GM21423 (cell line): ENCODE measurements around the gene HPX.

ENCODE experiments used
- ATAC-seq: cut with Tn5 transposase; IDR thresholded peaks from one replicate; pipeline ENCODE4 v1.9.1; 2021; ENCODE audit warnings: mild to moderate bottlenecking, moderate library complexity; ENCODE audit not compliant: unreplicated experiment

The HPX gene

DNA sequence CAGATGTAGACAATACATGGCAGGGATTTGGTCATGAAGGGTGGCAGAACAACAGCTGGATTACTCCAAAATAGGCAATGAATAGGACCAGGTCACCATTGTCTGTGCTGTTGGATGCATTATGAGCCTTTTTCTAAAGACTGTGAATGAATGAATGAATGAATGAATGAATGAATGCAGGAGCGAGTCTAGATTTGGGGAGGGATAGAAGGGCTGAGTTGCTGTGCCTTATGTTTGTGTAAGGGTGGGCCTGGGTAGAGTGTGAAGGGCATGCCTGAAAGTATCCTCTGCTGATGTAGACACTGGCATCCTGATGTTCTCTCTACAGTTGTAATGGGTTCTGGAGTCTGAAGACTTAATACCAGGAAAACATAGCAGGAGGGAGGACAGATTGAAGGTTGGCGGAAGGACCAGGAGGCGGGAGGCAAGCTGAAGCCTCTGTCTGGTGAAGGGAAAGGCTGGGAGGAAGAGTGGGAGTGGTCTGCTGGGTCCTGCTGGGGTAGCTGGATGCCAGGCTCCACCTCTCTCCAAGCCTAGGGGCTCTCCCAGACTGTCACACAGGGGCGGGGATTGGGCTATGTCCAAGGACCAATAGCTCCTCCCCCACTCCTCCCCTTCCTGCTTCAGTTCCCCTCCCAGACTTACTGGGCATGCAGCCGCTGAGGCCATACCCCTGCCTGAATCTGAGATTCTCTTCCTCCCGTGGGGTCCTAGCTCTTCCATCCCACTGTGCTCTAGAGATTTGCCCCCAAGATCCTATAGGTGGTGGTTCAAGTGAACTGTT lies 28.1 kb upstream of the HPX start:
- ATAC-seq: peak; percentile 61

DNA sequence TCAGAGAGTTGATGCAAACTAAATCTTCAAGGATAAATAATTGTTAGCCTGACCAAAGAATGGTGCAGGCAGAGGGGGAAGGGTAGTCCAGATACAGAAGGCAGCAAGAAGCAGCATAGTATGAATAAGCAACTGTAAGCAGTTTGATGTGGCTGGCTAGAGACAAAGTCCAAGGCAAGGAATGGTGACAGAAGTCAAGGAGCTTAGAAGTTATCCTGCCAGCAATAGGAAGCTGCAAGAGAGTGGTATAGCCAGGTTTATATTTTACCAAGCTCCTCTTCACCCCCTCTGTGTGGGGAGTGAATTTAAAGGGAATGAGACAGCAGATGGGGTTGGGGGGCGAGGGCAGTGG lies 18.3 kb upstream of the HPX start:
- no peak for ATAC-seq

DNA sequence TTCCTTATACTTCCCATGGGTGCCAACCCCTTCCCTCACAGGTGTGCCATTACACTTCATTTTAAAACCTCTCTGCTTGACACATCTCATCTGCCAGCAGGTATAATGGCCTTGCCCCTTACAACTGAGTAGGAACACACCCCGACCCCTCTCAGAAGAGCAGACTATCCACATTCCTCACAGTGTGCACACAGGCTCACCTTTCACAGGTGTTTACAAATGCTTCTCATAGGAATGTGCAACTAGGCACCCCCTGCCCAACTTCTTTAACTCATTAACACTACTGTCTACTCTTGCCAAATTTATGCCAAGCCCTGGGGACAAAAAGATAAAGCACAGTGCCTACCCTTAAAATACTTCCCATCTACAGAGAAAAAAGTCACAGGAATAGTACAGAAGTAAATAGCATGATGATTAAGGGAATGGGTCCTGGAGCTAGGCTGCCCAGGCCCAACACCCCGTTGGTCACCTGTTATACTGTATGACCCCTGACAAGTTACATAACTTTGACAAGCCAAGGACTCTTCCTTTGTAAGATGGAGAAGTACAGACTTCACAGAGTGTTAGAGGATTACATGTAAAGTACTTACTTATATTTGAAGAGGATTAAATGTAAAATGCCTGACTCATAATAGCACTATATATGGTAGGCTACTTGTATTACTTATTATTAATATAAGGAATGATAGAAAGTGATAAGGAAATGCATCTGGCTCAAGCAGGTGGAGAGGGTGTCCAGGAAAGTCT lies 17.7 kb upstream of the HPX start:
- no peak for ATAC-seq

DNA sequence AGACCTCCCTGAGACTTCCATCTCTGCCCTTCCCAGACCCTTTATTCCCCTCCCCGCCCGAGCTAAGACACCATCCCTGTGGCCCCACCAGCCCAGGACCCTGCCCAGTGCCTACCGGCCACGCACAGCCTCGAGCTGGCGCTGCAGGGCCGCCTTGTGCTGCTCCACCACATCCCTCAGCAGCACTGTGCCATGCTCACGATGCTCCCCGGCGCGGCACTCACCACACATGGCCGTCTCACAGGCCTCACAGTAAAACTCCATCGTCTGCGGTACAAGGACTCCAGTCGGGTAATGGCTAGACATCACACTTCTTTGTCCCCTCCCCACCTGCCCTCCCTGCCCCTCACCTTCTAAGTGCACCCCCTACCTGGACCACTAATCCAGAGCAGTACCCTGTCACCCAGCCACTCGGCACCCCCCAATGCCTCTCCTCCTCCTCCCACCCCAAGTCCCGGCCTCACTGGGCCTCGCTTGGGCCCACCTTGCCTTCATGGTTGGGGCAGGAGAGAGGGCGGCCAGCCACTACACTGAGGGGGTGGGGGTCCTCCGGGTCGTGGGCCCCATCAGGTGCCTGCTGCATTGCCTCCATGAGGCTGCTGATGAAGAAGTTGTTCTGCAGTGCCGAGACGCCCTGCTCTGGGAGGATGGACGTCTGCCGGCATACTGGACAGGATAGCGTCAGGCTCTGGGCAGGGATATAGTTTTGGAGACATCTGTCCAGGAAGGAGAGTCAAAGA lies 17.0 kb upstream of the HPX start:
- ATAC-seq: no peak

DNA sequence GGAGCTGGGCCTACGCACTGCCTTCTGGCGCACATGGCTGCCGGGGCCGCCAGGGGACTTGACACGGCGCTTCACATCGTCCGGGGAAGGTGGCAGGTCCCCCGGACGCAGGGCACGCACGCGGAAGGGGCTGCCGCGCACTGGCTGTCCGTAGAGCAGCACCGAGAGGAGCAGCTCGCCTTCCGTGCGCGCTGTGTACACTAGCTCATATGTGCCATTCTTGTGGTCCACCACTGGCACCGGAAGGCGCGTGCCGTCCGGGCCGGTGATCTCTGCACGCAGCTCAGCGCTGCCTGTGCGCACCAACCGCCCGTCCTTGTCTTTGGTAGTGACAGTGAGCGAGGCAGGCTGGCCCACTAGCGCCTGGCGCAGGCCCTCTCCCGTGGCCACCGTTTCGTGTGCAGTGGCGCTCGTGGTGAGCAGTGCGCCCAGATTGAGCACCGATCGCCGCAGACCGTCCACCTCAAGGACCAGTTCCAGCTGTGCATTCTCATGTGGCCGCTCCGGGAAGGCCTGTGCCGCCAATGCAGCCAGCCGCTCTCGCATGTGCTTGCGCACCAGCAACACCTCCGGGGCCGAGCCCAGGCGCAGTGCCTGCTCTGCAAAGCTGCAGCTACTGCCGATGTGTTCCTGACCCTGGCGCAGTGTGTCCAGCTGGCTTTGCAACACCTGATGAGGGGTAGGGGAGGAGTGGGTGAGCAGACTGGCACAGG lies 15.7 kb upstream of the HPX start:
- no peak for ATAC-seq

DNA sequence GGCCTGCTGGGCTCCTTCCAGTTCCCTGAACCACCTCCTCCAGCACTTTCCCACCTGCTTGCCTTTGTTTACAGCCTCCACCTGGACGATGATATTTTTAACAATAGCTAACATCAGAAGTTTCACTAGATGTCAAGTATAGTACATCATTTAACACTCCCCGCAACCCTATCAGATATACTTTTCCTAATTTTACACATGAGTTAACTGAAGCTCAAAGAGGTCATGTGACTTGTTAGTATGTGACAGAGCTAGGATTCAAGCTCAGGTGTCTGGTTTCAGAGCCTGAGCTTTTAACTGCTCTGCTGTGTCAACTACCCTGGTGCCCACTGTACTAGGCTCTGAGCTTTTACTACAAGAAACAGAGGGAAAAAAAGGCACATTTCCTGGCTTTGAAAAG lies 14.3 kb upstream of the HPX start:
- ATAC-seq: no peak

DNA sequence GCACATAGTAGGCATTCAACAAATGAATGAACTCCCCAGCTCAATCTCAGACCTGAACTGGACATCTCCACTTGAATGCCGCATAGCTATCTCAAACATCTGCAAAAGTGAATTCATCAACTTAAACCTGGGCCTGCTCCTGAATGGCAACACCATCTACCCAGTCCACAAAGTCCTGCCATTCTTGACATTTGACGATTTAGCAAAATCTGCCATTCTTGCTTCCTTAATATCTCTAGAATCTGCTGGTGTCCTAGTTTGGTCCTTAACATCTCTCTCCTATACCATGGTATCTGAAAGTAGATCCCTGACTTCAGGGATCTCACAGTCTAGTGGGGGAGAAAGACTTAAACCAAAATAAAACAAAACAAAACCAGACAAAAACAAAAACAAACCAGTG lies 12.4 kb upstream of the HPX start:
- ATAC-seq: no peak

DNA sequence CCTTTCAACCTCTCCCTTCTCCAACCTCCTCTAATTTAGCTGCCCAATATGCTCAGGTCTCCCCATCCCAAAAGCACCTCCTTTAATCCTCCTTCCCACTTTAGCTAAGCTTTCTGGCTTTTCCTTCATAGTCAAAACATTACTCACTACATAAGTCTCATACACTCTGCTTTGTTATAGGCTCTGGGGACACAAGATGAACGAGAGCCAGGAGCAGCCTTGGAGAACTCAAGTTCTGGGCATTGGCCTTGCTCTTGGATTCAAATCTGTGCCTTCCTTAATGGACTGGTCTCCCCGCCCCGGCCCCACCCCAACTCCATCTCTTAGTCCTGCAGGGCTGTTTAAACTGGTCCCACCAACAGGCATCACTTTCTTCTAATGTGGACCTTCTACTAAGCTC lies 11.4 kb upstream of the HPX start:
- ATAC-seq: no peak

DNA sequence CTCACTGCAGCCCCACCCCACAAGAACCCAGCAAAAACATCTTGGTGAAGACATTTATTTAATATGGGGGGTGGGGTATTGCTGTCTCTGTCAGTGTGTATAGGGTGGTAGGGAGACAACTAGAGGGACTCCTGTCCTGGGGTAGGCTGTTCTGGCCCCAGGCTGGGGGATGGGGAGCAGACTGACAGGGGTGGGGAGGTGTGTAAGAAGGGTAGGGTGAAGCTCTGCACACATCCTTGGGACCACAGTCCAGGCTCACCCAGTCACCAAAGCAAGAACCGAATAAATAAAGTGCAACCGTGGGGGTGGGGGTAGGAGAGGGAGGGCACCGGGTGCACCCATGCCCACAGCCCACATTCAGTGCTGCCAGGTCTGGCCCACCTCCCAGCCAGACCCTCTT lies 7.8 kb upstream of the HPX start:
- no peak for ATAC-seq

DNA sequence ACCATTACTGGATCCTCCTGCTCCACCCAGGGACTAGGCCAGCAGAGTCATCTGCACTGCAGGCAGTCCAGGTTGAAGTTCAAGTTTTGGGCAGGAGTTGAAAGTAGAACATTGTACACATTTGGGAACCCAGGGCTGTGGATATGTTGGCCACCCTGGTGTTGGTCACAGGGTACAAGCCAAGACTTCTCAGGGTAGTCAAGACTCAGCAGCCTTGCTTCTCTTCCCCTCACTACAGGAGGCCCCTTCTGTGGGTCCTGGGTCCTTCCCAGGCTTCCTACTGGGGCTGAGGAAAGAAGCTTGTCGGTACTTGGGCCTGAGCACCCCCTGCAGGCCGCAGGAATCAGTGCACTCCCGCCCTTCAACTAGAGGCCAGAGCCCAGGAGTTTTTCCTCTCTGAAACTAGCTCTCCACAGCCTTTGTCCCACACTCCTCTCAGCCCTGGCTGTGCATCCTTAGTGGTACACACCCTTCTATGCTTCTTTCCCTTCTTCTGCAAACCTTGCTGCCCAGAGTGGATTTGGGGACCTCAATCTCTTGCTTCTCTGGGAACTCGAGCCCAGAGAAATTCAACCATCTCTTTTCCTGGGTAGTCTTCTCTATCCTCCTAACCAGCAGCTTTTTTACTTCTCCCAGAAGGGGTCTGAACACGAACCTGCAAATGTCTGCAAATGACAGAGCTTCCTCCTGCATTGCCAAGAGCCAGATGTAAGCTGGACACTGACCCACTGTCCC lies 2.6 kb upstream of the HPX start:
- peak; percentile 61 for ATAC-seq

DNA sequence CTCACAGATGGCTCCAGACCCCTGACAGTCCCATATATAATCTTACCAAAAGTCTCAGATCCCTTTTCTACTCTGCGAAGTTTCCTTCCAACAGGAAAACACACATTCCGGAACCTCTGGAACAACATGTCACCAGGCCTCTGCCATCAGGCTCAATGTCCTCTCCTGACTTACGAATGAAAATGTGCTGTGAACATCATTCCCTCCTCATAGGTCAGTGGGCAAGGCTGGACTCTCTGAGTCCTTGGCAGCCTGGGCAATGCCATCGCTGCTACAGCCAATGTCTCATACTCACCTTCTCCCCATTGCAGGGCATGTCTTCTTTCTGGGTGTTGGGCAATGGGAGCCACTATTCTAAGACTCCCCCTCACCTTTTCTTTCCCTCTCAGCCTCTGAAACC lies 1.7 kb upstream of the HPX start:
- ATAC-seq: no peak

DNA sequence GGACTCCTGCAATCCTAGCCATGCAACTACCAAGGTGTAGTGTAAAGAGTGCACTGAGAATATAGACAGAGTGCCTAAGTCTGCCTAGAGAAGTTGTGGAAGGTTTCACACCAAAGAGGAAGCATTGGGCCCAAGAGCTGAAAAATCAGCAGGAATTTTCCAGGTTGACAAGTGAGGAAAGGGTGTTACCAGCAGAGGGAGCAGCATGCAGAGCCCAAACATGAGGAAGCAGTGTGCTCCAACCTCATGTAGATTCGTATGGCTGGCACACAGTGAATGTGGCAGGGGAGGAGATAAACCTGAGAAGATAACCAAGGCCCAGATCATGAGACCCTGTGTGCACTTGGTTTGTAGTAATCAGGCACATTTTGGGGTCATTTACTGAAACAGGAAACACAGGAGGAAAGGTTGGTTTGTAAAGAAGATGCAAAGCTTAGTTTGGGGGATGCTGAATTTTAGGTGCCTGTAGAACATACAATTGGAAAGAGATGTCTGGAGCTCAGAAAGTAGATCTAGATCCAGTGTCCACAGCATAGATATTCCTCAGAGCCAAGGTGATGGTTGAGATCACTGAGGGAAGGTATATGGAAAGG lies 1.7 kb downstream of the HPX start:
- ATAC-seq: no peak

DNA sequence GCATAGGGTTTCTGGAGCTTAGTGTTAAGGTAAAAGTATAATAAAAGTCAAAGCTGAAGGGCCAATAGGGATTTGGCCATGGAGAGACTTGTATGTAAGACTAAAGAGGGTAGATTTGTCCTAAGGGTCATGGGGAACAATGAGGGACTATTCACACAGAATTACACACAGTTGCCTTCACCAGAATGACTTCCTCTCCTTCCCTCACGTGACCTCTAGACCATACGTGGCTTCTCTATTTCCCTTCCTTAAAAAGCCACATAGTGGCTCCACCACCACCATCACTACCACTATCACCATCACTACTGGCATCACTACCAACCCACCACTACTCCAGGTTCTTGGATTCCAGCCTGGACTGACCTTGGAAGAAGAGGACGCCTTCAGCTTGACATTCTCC lies 2.8 kb downstream of the HPX start:
- no peak for ATAC-seq

DNA sequence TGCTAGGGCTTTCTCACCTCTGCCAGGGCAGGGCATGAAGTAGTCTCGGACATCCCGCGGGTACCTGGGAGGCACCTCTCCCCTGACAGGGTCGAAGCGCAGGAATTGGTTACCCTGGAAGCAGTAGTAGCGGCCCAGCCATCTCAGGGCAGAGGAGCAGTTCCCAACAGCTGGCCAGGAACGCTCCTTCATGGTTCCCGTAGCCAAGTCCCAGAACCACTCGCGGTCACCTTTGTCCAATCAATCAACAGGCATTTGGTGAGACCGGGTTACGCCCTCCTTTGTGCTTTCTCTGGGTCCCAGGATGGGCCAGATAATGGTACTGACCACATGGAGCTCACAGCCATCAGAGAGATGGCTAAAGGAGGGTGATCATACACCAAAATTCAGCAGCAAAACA lies 3.4 kb downstream of the HPX start:
- no peak for ATAC-seq

DNA sequence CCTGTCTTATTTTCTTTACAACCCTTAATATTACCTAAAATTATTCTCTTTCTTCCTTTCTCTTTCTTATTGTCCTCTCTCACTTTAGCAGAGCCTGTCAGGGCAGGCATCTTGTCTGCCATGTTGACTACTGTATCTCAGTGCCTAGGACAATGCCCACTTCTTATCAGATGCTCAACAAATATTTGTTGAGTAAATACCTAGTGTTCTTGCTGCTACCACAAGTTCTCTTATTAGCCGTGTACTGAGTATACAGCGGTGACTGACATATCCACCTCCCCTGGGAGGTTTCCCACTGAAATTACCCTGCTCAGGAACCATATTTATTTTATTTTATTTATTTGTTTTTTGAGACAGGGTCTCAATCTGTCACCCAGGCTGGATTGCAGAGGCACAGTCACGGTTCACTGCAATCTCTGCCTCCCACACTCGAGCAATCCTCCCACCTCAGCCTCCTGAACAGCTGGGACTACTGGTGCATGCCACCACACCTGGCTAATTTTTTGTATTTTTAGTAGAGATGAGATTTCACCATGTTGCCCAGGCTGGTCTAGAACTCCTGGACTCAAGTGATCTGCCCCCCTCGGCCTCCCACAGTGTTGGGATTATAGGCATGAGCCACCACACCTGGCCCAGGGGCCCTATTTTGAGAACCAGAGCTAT lies 6.7 kb downstream of the HPX start:
- no peak for ATAC-seq

DNA sequence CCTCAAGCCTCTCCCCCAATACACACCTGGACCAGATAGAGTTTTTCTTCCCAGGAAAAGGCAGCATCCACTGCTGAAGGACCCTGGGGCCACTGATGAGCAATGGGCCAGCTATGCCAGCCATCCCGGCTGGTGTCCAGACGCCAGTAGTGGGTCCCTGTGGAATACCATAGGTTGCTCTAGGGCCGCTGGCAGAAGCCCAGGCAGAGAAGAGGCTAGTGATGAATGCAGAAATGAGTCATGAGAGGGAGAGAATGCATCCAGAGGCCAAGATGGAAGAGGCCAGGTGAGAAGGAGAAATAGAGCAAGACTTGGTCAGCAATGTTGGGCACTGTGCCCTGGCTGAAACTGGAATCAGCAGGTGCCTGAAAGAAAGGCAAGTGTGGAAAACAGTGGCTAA lies 8.9 kb downstream of the HPX start:
- ATAC-seq: no peak

DNA sequence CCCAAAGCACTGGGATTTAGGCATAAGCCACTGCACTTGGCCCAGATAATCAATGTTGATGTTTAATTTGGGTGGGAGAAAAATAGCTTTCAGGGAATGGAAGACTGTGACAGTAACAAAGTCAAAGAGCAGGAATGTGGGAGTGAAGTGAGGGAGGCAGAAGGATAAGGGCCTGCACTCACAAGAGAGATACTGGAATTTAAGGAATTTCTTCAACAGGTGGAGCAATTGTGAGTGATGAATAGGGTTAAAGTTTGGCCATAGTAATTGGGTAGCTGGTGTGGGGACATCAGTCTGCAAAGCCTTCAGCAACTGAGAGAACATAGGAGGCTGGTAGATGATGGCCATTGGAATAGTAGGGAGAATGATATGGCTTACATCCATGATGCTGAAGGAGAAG lies 13.3 kb downstream of the HPX start:
- ATAC-seq: no peak

DNA sequence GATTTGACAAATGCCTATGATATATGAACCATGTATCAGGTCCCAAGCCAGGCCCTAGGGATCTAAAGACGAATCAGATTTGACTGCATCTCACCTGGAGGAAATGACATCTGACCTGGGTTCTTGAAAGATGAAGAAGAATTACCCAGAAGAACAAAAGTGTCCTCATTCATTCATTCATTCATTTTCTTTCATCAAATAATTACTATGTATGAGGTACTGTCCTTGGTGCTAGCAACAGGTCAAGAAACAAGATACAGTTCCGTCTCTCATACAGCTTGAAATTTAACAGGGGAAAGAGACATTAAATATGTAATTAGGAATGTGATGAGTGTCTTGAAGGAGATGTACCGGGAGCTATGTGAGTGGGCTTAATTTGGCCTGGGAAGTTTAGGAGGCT lies 20.1 kb downstream of the HPX start:
- ATAC-seq: no peak

DNA sequence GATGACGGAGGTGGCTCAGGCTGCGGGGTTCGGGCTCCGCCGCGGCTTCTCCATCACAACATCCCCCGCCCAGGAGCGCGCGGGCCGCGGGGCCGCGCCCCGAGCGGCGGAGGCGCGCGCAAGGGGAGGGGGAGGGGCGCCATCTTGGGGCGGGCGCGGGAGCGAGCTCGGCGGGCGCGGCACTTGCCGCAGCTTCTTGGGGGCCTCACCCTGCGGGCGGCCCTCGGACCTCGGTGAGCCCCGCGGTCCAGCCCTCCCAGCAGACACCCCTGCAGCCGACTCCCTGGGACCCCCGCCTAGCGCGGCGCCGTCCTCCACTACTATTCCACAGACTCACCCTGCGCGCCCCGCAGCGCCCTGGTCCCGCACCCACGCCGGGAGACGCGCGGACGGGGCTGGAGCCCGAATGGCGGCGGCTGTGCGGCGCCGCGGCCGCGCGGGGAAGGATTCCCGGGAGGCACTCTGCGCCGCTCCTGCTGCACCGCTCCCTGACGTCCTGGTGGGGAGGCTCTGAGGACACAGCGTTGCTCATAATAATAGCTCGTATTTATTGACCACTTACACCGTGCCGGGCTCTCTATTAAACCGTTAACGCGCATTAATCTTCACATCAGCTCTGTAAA lies 21.7 kb downstream of the HPX start, which contains the start of gene APBB1:
TSS of gene APBB1 (minus strand) at position 86 of the 623 bp plus-strand sequence. CDS start 7,747 bp downstream, outside the sequence.
- no peak for ATAC-seq
